Frontal cortex (tissue), 4 donors: ENCODE results near the gene ANKS1B. TPM values are rescaled to one million over a fixed set of nuclear protein-coding genes. Genes with fewer than 3 reads are reported as not detected.
"Not testable (repeated sequence)": the region's sequence is repeated elsewhere in the genome, so short reads cannot be mapped to it uniquely, and the experiment has no call there.

Experiments used
- DNase-seq, 2 donors: peaks; one replicate each; pipeline ENCODE4 v3.0.0; 2012; ENCODE audit warnings: low spot score in 2 of 2
- FAIRE-seq: peaks from 2 replicates; lab custom pipeline; 2012; peaks lifted over from hg19 to GRCh38; lab: Jason Lieb, UNC
- total RNA-seq: library from RNA; depleted of rRNA; stranded (reverse); fragments of >200 nt; gene quantifications from one replicate; pipeline ENCODE4 v1.2.3, GENCODE V29; 2014
- donor health status: control.
- donor health status: control.
- donor health status: control.

ANKS1B gene
- total RNA-seq, 1 donor from 2014 or later, result 329 TPM

GRCh38 chr12:99260456-99260996, 724.2 kb downstream of the ANKS1B start:
- FAIRE-seq (no peak), DNase-seq (no peak)

- no peak for DNase-seq
- no peak for FAIRE-seq
Measured at GRCh38 chr12:99259040-99259934, 725.4 kb downstream of the ANKS1B start.

GRCh38 chr12:99257672-99258071, 727.1 kb downstream of the ANKS1B start:
- FAIRE-seq (no peak), DNase-seq (peak in 1 of 2 donors; percentile 8)

- no peak for FAIRE-seq
- DNase-seq, result no peak
Measured at GRCh38 chr12:99253068-99253467, 731.7 kb downstream of the ANKS1B start.

- DNase-seq (no peak), FAIRE-seq (no peak)
Measured at GRCh38 chr12:99250091-99250490, 734.6 kb downstream of the ANKS1B start.

- DNase-seq (no peak), FAIRE-seq (no peak)
Measured at GRCh38 chr12:99249543-99249942, 735.2 kb downstream of the ANKS1B start.

- DNase-seq, FAIRE-seq: not testable (repeated sequence)
Measured at GRCh38 chr12:99237907-99238538, 746.7 kb downstream of the ANKS1B start.

- FAIRE-seq (no peak), DNase-seq (no peak)
Measured at GRCh38 chr12:99235381-99235780, 749.4 kb downstream of the ANKS1B start.

- DNase-seq, result no peak
- no peak for FAIRE-seq
Measured at GRCh38 chr12:99234702-99235101, 750.0 kb downstream of the ANKS1B start.

GRCh38 chr12:99232324-99232723, 752.4 kb downstream of the ANKS1B start:
- FAIRE-seq, result no peak
- DNase-seq, result no peak

- no peak for FAIRE-seq
- DNase-seq, result no peak
Measured at GRCh38 chr12:99231031-99231430, 753.7 kb downstream of the ANKS1B start.

GRCh38 chr12:99224237-99224636, 760.5 kb downstream of the ANKS1B start:
- no peak for DNase-seq
- no peak for FAIRE-seq

GRCh38 chr12:99223579-99223978, 761.2 kb downstream of the ANKS1B start:
- FAIRE-seq (no peak), DNase-seq (no peak)

GRCh38 chr12:99213047-99213446, 771.7 kb downstream of the ANKS1B start:
- FAIRE-seq, result no peak

GRCh38 chr12:99212275-99212674, 772.5 kb downstream of the ANKS1B start:
- FAIRE-seq (no peak), DNase-seq (no peak)

More at GRCh38 chr12:99213047-99213446, 771.7 kb downstream of the ANKS1B start:
- no peak for DNase-seq

GRCh38 chr12:99205111-99205510, 779.6 kb downstream of the ANKS1B start:
- FAIRE-seq, result no peak
- DNase-seq, result no peak

- DNase-seq, result no peak
- no peak for FAIRE-seq
Measured at GRCh38 chr12:99201906-99202645, 782.7 kb downstream of the ANKS1B start.

- FAIRE-seq, result no peak
- no peak for DNase-seq
Measured at GRCh38 chr12:99200711-99201384, 783.9 kb downstream of the ANKS1B start.

- FAIRE-seq, result no peak
- no peak for DNase-seq
Measured at GRCh38 chr12:99195474-99195873, 789.3 kb downstream of the ANKS1B start.

GRCh38 chr12:99192489-99192888, 792.2 kb downstream of the ANKS1B start:
- DNase-seq (no peak), FAIRE-seq (peak; percentile 3)
